GM10248 (cell line): ENCODE data around the gene HRNR.

Source experiments
- CTCF ChIA-PET: fragments of 300-600 bp; sonication (Branson Sonifier 250); formaldehyde crosslinking; extraction: SDS; loops from one replicate; lab custom pipeline; 2021; ENCODE audit warnings: antibody characterized with exemption; lab: Yijun Ruan, JAX
- POLR2A ChIA-PET: fragments of 350-650 bp; sonication (Branson Sonifier 250); formaldehyde crosslinking; extraction: SDS; loops from one replicate; lab custom pipeline; 2020; ENCODE audit warnings: antibody characterized with exemption; lab: Yijun Ruan, JAX
- DNase-seq: peaks from one replicate; pipeline ENCODE4 v3.0.0; 2012; ENCODE audit errors: extremely low spot score
- CTCF ChIP-seq: IDR thresholded peaks from 2 replicates; pipeline ENCODE4 v1.5.1; 2012; ENCODE audit warnings: mild to moderate bottlenecking, low read depth; ENCODE audit errors: extremely low read depth, missing control alignments, control extremely low read depth

The HRNR gene

DNA sequence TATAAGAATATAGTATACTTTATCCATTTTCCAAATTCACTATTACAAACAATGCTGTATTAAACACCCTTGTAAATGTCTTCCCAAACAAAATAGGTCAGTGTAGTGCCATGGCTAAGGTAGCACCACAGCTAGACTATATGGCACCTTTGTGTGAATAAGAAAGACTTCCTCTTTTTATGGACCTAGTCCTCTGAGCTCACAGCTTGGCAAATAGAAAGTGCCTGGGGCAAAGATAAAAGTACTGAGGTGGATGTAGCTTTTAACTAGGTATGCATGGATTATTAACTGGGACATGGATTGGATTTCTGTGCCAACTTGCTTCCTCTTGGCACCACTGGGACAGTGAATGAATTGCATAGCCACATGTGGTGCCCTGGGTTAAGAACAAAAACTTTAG, 25.0 kb downstream of the HRNR start:
- ChIA-PET POLR2A (no interaction called here), CTCF (interaction anchor here (1.6 to 2.2 kb wide), 5 partner anchors 10 to 260 kb away, joined by 3 to 16 read pairs (median 8); no protein-coding TSS in a partner anchor)
- TF ChIP-seq CTCF: no peak
- DNase-seq: no peak

DNA sequence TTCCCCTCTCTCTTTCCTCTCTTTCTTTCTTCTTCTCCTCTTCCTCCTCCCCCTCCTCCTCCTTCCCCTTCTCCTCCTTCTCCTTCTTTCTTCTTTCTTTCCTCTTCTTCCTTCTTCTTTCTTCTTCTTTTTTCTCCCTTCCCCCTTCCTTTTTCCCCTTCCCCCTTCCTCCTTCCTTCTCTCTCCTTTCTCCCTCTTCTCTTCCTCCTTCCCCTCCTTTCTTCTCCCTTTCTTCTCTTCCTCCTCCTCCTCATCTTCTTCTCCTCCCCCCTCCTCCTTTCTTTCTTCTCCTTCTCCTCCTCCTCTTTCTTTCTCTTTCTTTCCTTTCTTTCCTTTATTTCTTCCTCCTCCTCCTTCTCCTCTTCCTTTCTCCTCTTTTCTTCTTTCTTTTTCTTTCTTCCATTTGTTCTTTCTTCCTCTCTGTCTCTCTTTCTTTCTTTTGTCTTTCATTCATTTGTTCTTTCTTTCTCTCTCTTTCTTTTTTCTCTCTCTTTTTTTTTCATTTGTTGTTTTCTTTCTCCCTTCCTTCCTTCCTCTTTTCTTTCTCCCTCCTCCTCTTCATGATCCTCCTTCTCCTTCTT, 26.5 kb downstream of the HRNR start:
- no peak for DNase-seq
- CTCF ChIA-PET: interaction anchor here (2.1 to 2.2 kb wide), 4 partner anchors 9 to 261 kb away, joined by 6 to 16 read pairs (median 10); no protein-coding TSS in a partner anchor
- no peak for TF ChIP-seq CTCF
- POLR2A ChIA-PET: no interaction called here

- no peak for DNase-seq
- no peak for TF ChIP-seq CTCF
- CTCF ChIA-PET: interaction anchor here (1.0 to 2.6 kb wide), 7 partner anchors 8 to 266 kb away, joined by 3 to 30 read pairs (median 5); no protein-coding TSS in a partner anchor
- POLR2A ChIA-PET: no interaction called here
Observed at GRCh38 chr1:152191711-152192110, 32.3 kb downstream of the HRNR start.

- no peak for TF ChIP-seq CTCF
- POLR2A ChIA-PET: no interaction called here
Observed at GRCh38 chr1:152191260-152191659, 32.7 kb downstream of the HRNR start.

DNA sequence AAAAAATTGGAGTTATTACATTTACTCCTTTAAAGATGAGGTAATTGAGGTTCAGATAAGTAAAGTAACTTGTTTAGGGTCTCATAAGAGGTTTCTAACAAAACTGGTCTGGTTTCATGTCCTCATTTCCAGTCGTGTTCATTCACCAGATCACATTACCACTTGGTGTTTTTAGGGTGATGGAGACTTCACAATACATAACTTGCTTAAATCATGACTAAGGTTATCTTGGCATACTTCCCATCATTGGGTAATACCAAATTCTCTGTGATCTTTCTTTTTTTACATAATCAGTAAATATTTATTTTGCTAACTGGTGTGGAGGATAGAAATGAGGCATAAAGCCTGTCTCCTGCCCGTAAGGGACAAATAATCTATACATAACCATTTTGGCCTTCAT, 33.4 kb downstream of the HRNR start:
- DNase-seq: no peak
- POLR2A ChIA-PET: no interaction called here
- CTCF ChIA-PET: interaction anchor here (1.2 to 2.6 kb wide), 5 partner anchors 16 to 269 kb away, joined by 3 to 30 read pairs (median 5); no protein-coding TSS in a partner anchor
- TF ChIP-seq CTCF: no peak

More at GRCh38 chr1:152191260-152191659, 32.7 kb downstream of the HRNR start:
- CTCF ChIA-PET: interaction anchor here (1.2 to 2.6 kb wide), 5 partner anchors 17 to 269 kb away, joined by 3 to 30 read pairs (median 5); no protein-coding TSS in a partner anchor
- no peak for DNase-seq

GRCh38 chr1:152189657-152190442, 34.1 kb downstream of the HRNR start:
- DNase-seq: peak; percentile 65
- TF ChIP-seq CTCF: peak; percentile 71
- ChIA-PET POLR2A (no interaction called here), CTCF (interaction anchor here (0.9 to 13.9 kb wide), 19 partner anchors 9 to 736 kb away, joined by 3 to 220 read pairs (median 6); no protein-coding TSS in a partner anchor)
